Midbrain (tissue), 1 donor: ENCODE measurements around the gene PCDHA4.
A peak's percentile ranks its signal among the peaks of the same experiment; 100 is the strongest.
"Not testable (repeated sequence)": the region's sequence is repeated elsewhere in the genome, so short reads cannot be mapped to it uniquely, and the experiment has no call there.

ENCODE experiments used
- DNase-seq: peaks from one replicate; lab custom pipeline; 2025; lab: John Stamatoyannopoulos, UW

The PCDHA4 gene

GRCh38 chr5:140806834-140807775 lies at the start of gene PCDHA4:
PCDHA4 (plus strand) TSS chr5:140807068.
- peak; percentile 52 for DNase-seq

GRCh38 chr5:140764177-140764973 lies 42.5 kb upstream of the PCDHA4 start:
- DNase-seq: no peak

- no peak for DNase-seq
Observed at GRCh38 chr5:140767444-140767843, 39.4 kb upstream of the PCDHA4 start.

GRCh38 chr5:140780512-140780911 lies 26.4 kb upstream of the PCDHA4 start:
- no peak for DNase-seq

- peak; percentile 23 for DNase-seq
Observed at GRCh38 chr5:140785905-140786686, 20.8 kb upstream of the PCDHA4 start, which contains the start of gene PCDHA1. PCDHA1 (plus strand) TSS chr5:140786140.

GRCh38 chr5:140787422-140787821 lies 19.4 kb upstream of the PCDHA4 start:
- DNase-seq: not testable (repeated sequence)

GRCh38 chr5:140787849-140788504 lies 18.9 kb upstream of the PCDHA4 start:
- not testable (repeated sequence) for DNase-seq

- DNase-seq: no peak
Observed at GRCh38 chr5:140791089-140791488, 15.8 kb upstream of the PCDHA4 start.

GRCh38 chr5:140794595-140795258 lies 12.1 kb upstream of the PCDHA4 start, which contains the start of gene PCDHA2:
PCDHA2 (plus strand) TSS chr5:140794852.
- DNase-seq: peak; percentile 27

- DNase-seq: peak; percentile 7
Observed at GRCh38 chr5:140795259-140795641, 11.6 kb upstream of the PCDHA4 start.

- not testable (repeated sequence) for DNase-seq
Observed at GRCh38 chr5:140796072-140796717, 10.7 kb upstream of the PCDHA4 start.

- DNase-seq: no peak
Observed at GRCh38 chr5:140796718-140797095, 10.2 kb upstream of the PCDHA4 start.

GRCh38 chr5:140800816-140801493 lies 5.9 kb upstream of the PCDHA4 start, which contains the start of gene PCDHA3:
PCDHA3 (plus strand) TSS chr5:140801057.
- DNase-seq: peak; percentile 70

- DNase-seq: peak; percentile 46
Observed at GRCh38 chr5:140801494-140801841, 5.4 kb upstream of the PCDHA4 start.

GRCh38 chr5:140802381-140802780 lies 4.5 kb upstream of the PCDHA4 start:
- DNase-seq: not testable (repeated sequence)

GRCh38 chr5:140802781-140803271 lies 4.0 kb upstream of the PCDHA4 start:
- no peak for DNase-seq

GRCh38 chr5:140808241-140808888 lies 1.5 kb downstream of the PCDHA4 start:
- DNase-seq: not testable (repeated sequence)

GRCh38 chr5:140808889-140809291 lies 2.0 kb downstream of the PCDHA4 start:
- no peak for DNase-seq
